Right ventricle myocardium inferior (tissue), 1 donor: ENCODE results near the gene NPAS1. TPM values are rescaled to one million over a fixed set of nuclear protein-coding genes. Genes with fewer than 3 reads are reported as not detected.

Source experiments
- ATAC-seq: fragments of 200-7000 bp; cut with Tn5 transposase; one replicate; pipeline ENCODE4 v1.9.1; 2020; ENCODE audit warnings: mild to moderate bottlenecking, moderate library complexity
- DNase-seq: peaks from one replicate; pipeline ENCODE4 v3.0.0; 2021; ENCODE audit errors: missing footprints
- intact Hi-C: fragments of 100-400 bp; cut with DNase I; formaldehyde crosslinking; loops from one replicate; pipeline ENCODE4 v1.11.0; 2022
- total RNA-seq: library from RNA; stranded (reverse); fragmentation: NEBNext Ultra II Directional; extraction: Animal tissue kit (Norgen Biotek cat#: 25700); gene quantifications from one replicate; pipeline ENCODE4 v1.2.1, GENCODE V29; 2021
- donor health status: DM: no; HTN: yes; CAD: no; lungs with severe emphysema.

NPAS1 gene
- total RNA-seq, 1 donor from 2014 or later = not detected

DNA sequence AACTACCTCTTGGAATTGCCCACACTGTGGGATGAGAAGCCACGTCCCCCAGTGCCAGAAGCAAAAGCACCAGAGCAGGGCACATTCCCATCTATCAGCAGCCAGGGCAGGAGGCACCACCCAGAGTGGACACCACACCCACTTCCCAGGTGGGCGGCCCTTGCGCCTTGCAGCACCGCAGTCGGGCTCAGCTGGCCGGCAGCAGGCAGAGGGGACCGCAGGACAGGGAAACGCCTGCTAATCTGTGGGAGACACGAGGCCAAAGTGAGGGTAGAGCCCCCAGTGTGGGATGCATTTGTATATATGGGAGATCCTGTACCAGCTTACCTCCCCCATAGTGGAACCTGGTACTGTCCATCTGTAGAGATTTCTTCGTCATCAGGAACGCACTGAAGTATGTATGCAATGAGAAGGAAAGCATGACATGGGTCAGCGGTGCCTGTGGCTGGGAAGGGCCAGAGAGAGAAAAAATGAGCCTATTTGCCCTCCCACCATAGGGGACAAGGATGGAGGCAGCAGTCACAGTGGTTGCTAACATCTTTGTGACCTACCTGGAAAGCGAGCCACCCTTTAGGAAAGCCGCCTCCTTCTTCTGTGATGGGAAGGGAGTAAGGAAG lies 30.9 kb upstream of the NPAS1 start:
- intact Hi-C loops = no loop called here
- ATAC-seq (no peak), DNase-seq (no peak)

DNA sequence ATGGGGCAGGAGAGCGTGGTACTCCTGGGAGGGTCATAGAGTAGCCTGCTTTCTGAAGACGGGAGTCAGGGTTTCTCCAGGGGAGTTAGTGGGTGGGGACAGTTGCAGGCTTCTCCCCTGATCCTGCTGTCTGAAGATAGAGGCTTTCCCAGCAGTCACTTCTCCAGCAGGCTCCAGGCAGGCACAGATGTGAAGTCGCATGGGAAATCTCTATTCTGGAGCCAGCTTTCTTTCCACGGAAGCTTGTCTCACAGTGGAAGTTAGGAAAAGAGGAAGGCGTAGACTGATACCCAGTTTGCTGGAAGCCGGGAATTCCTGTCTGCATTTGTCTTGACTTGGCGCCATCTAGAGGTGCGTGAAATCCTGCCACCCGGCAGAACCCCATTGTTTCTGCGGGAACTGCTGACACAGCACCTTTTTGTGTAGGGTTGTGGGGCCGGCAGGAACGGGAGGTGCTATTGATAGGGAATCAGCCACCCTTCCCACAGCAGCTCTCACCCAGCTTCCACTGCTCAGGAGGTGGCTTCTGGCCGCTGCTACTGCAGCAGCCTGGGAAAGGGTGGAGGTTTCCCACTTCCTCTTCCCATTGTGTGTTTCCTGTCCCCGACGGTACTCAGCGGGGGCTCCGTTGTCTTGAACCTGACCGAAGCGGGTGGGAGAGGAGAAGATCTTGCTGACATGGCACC lies 28.5 kb upstream of the NPAS1 start:
- intact Hi-C loops = loop anchor here (1.0 to 5.0 kb wide), 4 partner anchors 64 to 234 kb away; no protein-coding TSS in a partner anchor
- DNase-seq (peak; percentile 83), ATAC-seq (peak; percentile 83)

DNA sequence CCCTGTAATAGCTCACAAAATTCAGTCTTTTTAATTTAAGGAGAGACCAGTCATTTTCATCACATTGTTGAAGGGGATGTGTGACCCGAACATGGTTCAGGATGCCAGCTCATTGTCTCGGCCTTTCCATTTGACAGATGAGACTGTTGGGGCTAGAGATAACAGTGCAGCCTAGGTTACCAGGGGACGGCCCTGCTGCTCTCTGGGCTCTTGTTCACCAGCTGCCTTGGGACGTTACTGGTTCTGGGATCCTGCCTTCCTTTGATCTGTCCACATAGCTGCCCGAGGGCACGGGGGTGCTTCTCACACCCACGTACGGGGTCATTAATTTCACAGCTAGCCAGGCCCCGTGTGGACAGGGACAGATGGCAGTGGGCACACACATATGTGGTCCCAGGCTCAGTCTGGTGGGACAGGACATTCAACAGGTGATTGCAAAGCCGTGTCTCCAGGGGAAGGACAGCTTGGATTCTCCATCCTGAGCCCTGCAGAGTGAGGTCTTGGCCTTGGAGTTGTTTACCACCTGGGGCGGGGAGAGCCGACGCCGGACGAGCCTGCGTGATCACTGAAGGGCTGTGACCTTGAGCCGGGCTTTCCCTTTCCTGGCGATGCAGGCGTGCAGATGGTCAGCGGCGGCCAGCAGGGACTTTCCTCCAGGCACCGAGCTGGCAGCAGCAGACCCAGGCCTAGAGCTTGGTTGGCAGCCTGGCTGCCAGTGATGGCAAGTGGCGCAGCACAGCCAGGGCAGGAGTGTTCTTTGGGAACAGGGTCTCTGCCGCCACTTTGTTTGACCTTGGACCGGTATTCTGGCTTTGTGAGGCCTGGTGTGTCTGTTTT lies 26.7 kb upstream of the NPAS1 start:
- DNase-seq (no peak), ATAC-seq (peak; percentile 18)
- intact Hi-C loops = loop anchor here (5.0 kb wide), 2 partner anchors 66 to 236 kb away; no protein-coding TSS in a partner anchor

DNA sequence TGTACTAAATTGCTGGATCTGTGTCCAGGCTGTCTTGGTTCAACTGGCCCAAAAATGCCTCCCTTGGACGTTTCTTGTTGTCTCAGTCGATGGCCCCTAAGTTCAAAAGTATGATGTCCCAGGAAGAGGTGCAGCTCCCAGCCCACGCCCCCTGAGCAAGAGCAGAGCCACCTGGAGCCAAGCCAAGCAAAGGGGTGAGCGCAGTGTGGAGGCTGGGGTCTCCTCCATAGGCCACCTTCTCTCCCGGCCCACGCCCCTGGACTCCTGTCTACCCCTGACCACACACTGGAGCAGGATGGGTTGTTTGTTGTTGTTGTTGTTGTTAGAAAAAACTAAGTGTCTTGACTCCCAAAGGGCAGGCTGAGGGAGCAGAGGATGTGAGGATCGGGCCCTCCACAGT lies 26.0 kb upstream of the NPAS1 start:
- DNase-seq (no peak), ATAC-seq (no peak)
- intact Hi-C loops = loop anchor here (5.0 kb wide), 2 partner anchors 66 to 236 kb away; no protein-coding TSS in a partner anchor

DNA sequence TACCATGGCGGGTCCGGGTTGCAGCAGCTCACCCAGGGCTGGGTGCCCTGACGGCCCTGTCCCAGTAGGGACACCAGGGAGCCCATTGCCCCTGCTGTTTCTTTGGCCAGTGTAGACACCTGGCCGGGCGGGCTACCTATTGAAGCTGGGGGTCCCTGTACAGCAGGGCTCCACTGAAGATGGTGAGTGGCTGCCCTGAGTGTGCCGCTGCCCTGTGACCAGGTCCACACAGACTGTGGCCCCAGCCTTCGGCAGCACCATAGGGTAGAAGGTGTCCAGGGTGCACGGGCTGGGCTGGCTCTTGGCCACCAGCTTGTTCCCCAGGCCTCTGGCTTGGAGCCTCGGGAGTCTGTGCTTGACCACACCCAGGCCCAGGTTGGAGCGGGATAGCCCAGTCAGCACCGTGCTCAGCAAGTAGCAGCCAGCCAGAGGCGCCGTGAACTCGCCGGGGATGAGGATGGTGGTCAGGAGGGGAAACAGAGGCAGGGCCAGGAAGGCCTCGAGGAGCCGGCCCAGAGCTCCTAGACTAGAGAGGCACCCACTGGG lies 25.4 kb upstream of the NPAS1 start:
- ATAC-seq (no peak), DNase-seq (no peak)
- intact Hi-C loops = loop anchor here (5.0 kb wide), 2 partner anchors 67 to 237 kb away; no protein-coding TSS in a partner anchor

DNA sequence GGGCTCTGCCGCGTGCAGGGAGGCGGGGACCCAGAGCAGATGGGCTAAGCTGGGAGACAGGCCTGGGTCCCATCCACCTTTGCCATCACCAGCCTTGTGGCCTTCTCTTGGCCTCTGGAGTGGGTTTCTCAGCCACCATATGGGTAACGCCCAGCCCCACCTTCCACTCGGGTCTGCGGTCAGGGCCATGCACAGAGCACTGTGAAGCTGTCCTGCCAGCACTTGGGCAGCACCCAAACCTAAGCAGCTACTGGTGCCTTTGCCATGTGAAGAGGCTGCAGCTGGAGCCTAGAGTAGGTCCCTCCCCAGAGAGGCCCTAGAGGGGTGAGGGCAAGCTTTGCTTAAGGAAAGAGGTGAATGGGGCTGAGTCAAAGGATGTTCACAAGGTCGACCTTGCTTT lies 24.1 kb upstream of the NPAS1 start:
- intact Hi-C loops = no loop called here
- DNase-seq (no peak), ATAC-seq (peak; percentile 18)

DNA sequence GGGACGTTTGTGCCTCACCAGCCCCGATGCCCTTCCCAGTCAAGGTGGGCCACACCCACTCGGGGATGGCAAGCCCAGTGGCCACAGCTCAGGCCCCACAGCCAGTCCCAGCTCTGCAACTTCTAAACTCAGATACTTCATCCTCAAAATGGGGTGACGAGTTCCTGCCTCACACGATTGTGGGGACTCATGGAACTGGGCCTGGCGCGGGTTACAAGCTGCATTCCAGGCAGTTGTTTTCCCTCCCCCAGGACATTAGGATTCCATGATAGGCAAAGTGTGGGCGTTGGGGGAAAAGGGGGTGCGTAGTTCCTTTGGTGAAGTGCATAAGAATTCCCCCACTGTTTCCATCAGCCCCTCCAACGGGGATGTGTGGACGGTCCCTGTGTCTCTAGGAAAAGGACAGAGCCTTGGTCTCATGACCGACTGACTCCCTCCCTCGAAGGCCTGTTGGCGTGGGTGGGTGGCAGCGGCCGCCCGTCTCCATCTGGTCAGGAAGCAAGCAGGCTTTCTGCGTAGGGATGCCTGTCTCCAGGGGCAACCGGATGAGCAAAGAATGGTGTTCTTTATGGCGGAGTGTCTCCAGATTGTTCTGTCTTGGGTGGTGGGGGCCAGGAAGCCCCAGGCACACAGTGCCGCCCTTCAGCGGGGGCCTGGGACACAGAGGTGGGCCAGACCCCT lies 21.1 kb upstream of the NPAS1 start:
- ATAC-seq (no peak), DNase-seq (no peak)
- intact Hi-C loops = no loop called here

DNA sequence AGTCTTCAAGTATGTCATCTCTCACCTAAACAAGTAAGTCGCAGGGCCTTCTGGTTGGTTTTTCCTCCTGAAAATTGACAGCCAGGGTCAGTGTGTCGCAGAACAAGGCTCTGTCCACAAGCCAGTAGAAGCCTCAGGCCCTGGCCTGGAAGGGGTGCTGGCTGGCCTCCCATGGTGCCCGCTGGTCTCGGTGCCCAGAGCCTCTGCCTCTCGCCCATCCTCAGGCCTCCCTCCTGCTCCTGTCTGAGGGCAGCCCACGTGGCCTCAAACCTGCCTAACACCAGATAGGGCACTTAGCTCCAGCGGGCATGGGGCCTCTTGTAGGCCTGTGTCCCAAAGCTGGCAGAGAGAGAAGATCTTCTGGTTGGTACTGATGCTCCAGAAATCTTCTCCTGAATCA lies 20.3 kb upstream of the NPAS1 start:
- intact Hi-C loops = no loop called here
- ATAC-seq = no peak
- DNase-seq = no peak

DNA sequence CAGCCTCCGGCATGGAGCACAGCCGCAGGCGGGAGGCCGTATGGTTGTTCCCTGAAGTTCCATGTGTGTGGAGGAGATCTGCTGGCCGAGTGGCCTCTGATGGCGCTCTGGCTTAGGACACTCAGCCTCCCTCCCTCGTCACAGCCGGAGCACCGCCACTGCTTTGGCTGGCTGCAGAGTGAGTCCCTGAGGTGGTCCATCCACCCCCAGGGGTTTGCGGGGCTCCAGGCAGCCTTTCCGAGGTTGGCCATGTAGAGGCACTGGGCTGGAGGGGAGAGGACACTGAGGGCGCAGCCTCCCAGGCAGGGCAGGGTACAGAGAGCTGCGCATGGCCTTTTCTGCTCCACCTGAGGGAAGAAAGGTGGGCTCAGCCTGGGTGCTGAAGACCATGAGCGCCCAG lies 19.8 kb upstream of the NPAS1 start:
- intact Hi-C loops = no loop called here
- DNase-seq (no peak), ATAC-seq (no peak)

DNA sequence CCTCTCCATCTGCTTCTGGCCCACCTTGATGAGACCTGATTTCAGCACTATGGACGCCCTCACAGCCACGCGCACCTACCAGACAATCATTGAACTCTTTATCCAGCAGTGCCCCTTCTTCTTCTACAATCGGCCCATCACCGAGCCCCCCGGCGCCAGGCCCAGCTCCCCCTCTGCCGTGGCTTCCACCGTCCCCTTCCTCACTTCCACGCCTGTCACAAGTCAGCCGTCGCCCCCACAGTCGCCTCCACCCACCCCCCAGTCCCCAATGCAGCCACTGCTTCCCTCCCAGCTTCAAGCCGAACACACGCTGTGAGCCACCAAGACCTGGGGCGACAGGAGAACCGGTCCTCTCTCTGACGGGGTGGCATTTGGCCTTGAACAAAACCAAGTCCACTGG lies 19.3 kb upstream of the NPAS1 start:
- DNase-seq (no peak), ATAC-seq (no peak)
- intact Hi-C loops = no loop called here

DNA sequence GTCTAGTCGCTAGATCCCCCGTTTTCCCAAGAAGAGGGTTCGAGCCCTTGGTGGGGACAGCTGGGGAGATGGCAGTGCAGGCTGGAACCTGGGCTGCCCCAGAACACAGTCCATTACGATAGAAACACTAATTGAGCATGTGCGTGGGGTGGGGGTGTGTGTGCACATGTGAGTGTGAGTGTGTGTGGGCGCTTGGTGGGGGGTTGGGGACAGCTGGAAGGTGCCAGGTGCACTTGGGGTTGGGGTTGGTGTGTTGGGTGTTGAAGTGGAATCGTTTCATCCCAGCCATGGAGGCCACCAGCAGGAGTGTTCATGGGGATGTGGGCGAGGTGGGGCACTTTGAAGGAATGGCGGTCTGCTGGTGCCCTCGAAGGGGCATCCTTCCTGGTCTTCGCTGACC lies 18.1 kb upstream of the NPAS1 start:
- no peak for ATAC-seq
- DNase-seq = no peak
- intact Hi-C loops = no loop called here

DNA sequence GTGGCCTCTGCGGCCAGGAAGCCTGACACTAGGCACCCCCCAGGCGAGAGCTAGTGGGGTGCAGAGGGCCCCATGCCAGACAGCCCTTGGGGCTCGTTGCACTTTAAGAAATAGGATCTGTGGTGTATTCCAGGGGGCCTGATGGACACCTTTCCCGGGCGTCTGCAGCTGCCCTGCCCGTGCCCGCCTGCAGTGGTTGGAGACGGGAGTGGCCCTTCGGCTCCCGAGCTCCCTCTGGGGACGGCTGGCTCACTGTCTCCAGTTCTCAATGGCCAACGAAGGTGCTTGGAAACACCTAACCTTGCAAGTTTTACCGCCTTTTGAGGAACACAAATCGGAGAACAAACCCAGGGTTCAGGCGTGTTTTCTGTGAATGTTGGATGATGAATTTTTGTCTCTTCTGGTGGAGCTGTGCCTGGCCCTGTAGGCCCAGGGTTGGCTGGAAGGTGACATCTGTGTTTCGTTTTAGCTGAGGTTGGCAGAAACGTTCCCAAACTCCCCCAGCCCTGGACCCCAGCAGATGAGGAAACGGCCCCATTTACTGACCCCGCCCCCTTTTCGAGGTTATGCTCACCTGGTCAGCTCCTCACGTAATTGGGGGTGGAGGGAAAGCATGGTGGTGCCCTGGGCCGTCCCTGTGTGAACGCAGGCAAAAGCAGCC lies 17.4 kb upstream of the NPAS1 start:
- intact Hi-C loops = no loop called here
- ATAC-seq (no peak), DNase-seq (no peak)

DNA sequence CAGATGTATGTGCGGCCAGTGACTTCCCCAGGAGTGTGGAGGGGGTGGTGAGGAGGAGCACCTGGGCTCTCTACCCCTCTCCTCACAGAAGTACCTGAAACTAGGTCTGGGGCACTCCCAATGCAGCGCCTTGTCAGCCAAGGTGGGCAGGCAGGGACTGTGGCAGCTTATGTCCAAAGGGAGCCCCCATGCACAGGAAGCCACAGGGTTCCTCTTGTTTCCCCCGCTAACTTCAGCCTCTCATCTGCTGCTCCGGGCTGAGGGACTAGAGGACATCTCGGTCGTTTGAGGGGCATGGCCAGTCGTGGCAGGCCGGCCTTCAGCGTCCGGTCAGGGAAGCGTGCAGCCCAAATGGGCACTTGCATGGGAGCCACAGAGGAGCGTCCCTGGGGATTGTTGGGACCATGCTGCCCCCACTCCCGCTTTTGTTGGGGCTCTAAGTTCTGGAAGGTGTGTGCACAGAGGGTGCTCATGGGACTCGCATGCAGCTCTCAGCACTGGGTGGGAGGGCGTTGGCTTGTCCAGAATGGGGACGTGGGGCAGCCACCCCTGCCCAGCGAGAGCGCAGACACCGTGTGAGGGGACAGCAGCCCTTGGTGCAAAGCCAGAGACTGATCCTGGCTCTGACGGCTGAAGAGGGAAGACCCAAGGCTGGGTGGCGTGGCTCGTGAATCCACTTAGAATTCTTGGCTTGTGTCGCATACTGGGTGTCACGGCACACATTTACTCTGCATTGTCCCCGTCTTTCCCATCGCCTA lies 16.6 kb upstream of the NPAS1 start:
- no peak for DNase-seq
- intact Hi-C loops = no loop called here
- peak; percentile 27 for ATAC-seq

DNA sequence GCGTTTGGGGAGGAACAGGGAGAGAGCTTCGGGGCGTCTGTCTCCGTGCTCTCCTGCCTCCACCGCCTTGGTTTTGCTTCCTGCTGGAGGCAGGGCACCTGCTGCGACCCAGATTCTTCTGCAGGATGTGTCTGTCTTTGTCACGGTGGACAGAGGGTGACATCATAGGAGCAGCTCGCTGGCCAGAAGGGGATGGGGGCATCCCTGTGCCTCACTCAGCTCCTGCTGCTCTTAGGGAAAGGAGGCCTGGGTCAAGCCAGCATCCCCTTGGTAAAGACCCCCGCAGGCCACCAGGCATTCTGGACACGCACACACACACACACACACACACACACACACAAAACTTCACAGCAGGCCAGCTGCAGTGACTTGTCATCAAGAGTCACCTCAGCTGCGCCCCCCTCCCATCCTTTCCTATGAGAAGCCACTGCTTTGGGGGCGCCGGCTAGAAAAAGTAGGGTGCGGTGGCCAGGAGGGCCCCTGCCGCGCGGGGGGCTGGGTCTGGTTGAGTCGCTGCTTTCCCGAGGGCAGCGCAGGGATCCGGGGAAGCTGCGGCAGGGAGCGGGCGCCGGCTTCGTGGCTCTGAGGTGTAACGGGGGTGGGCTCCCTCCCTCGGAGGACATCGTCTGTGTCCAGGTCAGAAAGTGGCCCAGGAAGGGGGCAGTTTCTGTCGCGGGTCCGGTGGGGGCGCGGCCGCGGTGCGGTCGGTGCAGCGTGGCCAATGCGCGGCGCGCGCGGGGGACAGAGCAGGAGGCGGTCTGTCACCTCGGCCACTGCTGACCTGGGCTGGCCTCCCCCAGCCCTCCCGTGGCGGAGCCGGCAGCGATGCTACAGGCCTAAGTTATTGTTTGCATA lies 15.8 kb upstream of the NPAS1 start:
- no peak for DNase-seq
- peak; percentile 28 for ATAC-seq
- intact Hi-C loops = no loop called here

DNA sequence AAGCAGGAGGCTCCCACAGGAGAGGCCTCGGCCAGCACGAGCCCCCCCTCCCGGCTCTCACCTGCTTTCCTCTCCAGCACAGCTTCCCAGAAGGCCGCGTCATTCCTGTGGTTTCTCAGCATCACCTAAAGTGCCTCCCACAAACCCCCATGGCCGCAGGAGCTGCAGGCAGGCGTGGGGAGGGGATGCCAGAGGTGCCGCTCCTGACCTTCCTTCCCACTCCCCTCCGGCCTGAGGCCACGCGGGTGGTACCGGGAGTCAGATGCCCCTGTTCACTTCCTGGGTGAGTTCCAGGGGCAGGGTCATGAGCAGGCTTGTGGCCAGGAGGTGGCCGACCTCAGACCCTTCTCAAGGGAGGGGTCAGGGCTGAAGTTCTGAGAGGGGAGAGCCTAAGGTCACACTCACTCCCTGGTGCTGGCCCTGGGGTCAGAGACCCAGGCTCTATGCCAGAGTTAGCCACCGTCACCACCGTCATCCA lies 14.4 kb upstream of the NPAS1 start:
- intact Hi-C loops = no loop called here
- ATAC-seq = no peak
- DNase-seq = no peak

DNA sequence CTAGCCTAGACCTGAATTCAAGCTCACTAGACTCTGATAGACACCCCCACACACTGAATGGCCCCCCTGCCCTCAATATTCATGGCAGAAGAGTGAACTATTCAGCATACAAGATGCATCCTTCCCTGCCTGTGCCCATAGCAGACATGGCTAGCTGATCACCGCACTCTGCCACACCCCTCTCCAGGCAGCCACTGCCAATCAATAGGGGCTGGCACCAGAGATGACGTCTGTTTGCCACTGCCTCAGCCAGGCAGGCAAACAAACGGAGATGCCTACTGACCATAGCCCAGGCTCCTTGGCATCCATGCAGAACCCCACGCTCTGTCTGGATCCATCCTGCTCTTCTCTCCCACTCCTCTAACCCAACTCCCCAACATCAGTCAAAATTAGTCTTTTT lies 13.8 kb upstream of the NPAS1 start:
- intact Hi-C loops = no loop called here
- no peak for DNase-seq
- no peak for ATAC-seq

DNA sequence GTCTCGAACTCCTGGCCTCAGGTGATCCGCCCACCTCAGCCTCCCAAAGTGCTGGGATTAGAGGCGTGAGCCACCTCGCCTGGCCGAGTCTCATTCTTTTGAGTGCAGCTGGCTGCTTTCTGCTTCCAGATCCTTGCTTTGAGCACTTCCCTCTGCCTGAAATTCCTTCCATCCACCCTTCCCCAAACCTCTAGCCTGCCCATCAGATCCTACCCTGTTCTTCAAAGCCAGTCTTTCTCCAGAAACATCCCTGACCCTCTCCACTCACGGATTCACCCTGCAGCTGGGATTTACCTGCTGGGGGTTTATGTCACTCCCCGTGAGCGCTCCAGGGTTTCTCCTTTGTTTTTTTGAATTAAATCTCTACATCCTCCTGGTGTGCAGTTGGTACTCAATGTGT lies 13.1 kb upstream of the NPAS1 start:
- no peak for ATAC-seq

More for the DNA sequence above, 13.1 kb upstream of the NPAS1 start:
- DNase-seq = no peak
- intact Hi-C loops = no loop called here
